Dermis microvascular lymphatic vessel endothelial cell (primary cell): Measurements from ENCODE around the gene THAP4. TPM values are rescaled to one million over a fixed set of nuclear protein-coding genes. Genes with fewer than 3 reads are reported as not detected.
"Not testable (repeated sequence)": the region's sequence is repeated elsewhere in the genome, so short reads cannot be mapped to it uniquely, and the experiment has no call there.

Source experiments
- DNase-seq, 2 donors: peaks; one replicate each; pipeline versions ENCODE4 v3.0.0 to v3.0.0-alpha.2; 2010; ENCODE audit warnings: low read depth in 2 of 2
- total RNA-seq: library from RNA; depleted of rRNA; stranded (reverse); fragments of >200 nt; gene quantifications from 2 replicates; pipeline ENCODE4 v1.2.1, GENCODE V29; 2014

Gene THAP4
- total RNA-seq, 1 donor from 2014 or later: 36.5 TPM

DNA sequence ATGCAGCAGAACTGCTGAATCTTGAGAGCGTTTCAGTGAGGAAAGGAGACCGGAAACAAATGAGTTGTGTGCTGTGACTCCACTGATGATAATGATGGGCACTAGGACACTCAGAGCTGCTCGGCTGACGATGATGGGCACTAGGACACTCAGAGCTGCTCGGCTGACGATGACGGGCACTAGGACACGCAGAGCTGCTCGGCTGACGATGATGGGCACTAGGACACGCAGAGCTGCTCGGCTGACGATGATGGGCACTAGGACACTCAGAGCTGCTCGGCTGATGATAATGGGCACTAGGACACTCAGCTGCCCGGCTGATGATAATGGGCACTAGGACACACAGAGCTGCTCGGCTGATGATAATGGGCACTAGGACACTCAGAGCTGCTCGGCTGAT is 47.1 kb downstream of the THAP4 start:
- not testable (repeated sequence) for DNase-seq

- DNase-seq: no peak
Observed at GRCh38 chr2:241586564-241587264, 50.2 kb downstream of the THAP4 start.

- no peak for DNase-seq
Observed at GRCh38 chr2:241584436-241584835, 52.5 kb downstream of the THAP4 start.

GRCh38 chr2:241582806-241583205 is 54.2 kb downstream of the THAP4 start:
- no peak for DNase-seq

DNA sequence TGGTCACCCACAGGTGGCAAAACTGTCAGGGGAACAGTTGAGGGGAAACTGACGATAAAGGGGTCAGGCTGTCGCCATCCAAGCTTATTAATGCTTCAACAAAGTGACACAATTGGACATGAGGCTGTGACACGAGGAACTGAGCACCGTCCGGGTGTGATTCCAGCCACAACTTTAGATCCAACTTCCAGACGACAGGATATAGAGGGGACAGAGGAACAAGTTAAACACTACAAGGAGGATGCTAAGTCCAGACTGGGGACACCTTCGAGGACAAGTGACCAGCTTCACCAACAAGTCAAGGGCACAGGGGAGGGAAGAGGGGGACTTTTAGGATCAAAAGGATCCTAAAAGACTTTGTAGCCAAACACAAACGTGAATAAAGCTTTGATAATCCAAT is 54.6 kb downstream of the THAP4 start:
- no peak for DNase-seq

DNA sequence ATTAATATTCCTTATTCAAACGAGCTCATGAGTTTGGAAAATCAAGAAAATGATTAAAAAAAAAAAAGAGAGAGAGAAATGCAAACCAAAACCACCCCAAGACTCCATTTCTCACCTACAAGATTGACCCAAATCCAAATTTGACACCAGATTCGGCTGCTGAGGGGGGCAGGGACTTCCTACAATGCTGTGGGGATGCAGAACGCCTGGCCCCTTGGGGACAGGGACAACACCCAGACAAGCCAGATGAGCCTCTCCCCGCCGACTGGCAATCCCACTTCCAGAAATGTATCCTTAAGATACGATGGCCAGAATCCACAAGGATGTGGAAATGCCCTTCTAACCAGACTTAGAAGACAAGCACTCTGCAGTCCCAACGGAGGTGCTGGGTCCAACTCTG is 57.7 kb downstream of the THAP4 start:
- DNase-seq: no peak

DNA sequence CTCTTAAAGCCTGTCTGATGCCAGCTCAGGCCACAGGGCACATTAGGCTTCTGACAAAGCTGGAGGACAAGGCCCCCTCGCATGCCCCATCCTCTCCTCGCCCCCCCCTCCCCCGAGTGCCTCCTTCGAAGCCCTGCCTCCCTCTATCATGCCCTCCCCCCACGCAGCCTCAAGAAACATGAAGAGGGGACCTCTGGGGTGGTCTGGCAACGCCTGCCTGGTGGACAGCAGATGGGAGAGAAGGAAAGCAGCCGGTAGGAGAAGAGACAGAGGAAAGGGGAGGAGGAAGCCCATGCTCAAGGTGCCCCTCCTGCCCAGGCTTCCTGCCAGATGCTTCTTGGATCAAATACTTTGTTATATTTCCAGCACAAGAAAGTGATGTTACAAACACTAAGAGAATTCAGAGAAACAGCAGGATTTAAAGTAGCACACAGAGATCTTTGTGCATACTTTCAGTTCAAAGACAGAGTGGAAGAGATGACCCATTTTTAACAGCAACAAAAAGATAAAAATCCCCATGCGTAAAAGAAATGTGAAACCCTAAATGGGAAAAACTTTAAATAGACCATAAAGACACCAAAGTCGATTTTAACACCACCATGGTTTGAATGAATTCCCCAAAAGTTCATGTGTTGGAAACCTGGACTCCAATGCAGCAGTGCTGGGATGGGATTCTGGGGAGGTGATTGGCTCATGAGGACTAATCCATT is 59.4 kb downstream of the THAP4 start:
- no peak for DNase-seq

GRCh38 chr2:241576293-241576654 is 60.7 kb downstream of the THAP4 start:
- DNase-seq: no peak

DNA sequence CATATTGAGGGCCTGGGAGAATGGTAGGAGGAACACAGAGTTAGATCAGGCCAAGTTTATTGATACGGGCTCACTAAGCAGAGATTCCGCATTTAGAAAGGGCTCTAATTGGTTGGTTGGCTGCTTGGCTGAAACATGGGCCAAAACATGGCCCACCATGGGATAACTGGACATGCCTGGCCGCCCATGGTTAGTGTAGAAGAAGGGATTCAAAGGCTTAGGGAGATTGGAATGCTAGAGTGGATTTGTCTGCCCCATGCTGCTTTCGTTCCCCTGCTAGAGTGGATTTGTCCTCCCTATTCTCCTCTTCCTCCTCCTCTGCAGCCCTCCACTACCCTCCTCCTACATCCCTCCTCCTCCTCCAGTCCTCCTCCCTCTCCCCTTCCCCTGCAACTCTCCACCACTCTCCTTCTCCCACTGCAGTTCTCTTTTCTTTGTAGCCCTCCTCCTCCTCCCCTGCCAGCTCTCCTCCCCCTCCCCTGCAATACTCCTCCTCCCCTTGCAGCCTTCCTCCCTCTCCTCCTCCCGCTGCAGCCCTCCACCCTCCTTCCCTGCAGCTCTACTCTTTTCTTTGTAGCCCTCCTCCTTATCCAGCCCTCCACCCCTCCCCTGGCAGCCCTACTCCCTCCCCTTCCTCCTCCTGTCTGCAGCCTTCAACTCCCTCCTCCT is 61.2 kb downstream of the THAP4 start:
- no peak for DNase-seq

- DNase-seq: no peak
Observed at GRCh38 chr2:241574911-241575623, 61.9 kb downstream of the THAP4 start.

DNA sequence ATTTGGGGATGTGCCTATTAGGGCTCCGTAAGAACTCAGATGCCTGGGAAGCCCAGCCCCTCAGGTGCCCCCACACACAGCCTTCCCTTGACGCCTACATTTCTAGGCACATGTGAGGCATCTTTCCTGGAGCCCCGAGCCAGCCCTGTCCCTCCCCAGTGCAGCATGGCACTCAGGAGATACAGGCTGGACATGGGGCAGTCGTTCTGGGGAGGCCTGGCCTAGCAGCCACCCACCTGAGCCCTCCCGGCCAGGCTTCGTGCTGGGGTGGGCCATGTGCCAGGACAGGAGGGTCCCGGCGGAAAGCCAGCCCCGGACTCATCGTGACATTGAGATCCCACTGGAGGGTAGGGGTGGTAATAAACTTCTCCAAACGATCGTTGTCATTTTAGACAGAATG is 63.2 kb downstream of the THAP4 start:
- no peak for DNase-seq

GRCh38 chr2:241572915-241573651 is 63.9 kb downstream of the THAP4 start:
- DNase-seq: not testable (repeated sequence)

GRCh38 chr2:241571821-241572620 is 64.9 kb downstream of the THAP4 start:
- no peak for DNase-seq

- no peak for DNase-seq
Observed at GRCh38 chr2:241570961-241571581, 65.9 kb downstream of the THAP4 start.

- no peak for DNase-seq
Observed at GRCh38 chr2:241569831-241570281, 67.1 kb downstream of the THAP4 start.

DNA sequence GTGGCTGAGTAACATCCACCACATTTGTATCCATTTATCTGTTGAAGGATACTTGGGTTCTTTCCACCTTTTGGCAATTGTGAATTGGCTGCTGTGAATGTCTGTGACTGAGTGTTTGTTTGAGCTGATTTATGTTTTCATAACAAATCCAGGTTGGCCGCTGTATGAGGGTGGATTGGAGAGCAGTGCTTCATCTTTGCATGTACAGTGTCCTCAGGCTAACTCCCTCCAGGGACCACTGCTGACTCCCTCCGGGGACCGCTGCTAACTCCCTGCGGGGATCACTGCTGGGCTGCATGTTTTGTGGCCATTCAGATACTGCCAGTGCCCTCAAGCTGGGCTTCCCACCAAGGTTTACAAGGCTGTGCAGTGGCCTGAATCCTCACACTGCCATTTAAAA is 68.2 kb downstream of the THAP4 start:
- DNase-seq: no peak

DNA sequence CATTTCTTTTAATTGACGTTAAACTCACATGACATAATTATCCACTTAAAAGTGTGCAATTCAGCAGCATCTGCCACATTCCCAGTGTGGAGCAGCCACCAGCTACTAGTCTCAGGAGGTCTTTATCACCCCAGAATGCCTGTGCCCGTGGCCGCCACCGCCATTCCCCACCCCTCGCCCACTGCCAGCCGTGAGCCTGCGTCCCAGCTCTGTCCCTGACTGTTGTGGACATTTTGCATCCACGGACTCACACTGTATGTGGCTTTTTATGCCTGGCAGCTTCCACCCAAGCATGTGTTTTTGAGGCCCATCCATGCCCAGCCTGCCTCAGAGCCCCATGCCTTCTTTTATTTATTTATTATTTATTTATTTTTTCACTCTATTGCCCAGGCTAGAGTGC is 69.2 kb downstream of the THAP4 start:
- DNase-seq: no peak

DNA sequence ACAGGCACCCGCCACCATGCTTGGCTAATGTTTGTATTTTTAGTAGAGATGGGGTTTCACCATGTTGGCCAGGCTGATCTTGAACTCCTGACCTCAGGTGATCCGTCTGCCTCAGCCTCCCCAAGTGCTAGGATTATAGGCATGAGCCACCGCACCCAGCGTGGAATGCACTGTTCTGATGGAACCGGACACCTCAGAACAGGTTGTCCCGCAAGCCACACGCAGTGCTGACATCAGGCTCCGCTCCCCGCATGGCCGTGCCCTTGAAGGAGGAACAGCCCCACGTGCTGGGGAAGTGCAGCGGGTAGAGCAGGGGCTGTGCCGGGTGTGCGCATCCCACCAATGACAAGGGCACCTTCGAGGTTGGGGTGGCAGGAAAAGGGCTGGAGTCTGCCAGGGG is 69.7 kb downstream of the THAP4 start:
- DNase-seq: not testable (repeated sequence)

DNA sequence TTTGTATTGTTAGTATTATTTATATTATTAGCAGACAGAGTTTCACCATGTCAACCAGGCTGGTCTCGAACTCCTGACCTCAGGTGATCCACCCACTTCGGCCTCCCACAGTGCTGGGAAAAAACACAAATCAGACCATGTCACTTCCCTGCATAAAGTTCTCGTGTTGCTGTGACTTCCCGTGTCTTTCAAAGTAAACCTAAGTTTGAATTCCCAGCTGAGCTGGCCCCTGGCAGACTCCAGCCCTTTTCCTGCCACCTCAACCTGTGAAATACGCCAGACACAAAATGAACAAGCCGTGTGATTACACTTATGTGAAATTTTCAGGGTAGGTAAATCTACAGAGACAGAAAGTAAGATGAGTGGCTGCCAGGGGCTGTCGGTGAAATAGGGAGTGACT is 70.5 kb downstream of the THAP4 start:
- DNase-seq: no peak

- DNase-seq: not testable (repeated sequence)
Observed at GRCh38 chr2:241566021-241566420, 70.9 kb downstream of the THAP4 start.
